ENCODE results near the gene TRPM5. TPM values are rescaled to one million over a fixed set of nuclear protein-coding genes. Genes with fewer than 3 reads are reported as not detected.

The TRPM5 gene
- total RNA-seq, 1 experiment from 2014 or later, result not detected

DNA sequence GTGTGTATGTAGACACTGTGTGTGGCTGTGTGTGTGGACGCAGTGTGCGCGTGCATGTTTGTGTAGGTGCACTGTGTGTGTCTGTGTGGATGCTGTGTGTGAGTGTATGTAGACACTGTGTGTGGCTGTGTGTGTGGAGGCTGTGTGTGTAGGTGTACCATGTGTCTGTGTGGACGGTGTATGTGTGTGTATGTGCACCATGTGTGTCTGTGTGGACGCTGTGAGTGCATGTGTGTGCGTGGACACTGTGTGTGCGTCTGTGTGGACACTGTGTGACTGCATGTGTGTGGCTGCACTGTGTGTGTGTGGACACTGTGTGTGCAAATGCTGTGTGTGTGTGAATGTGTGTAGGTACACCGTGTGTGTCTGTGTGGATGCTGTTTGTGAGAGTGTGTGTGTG lies 10.3 kb downstream of the TRPM5 start:
- H3K9me3 Mint-ChIP-seq (ENCODE audit: low read depth, unreplicated experiment), result no peaks in the 10 kb centered on the region
- BruUV-seq (replicated peaks), result no TSS peak
- CTCF ChIA-PET, result no interaction called here
- no peak overlapping the region for H3K27ac Mint-ChIP-seq (ENCODE audit: unreplicated experiment)
- DNase-seq, result no peak
- H3K36me3 Mint-ChIP-seq (ENCODE audit: insufficient read depth, unreplicated experiment), result no peaks in the 10 kb centered on the region
- no peak overlapping the region for H3K4me3 Mint-ChIP-seq (ENCODE audit: low read depth, unreplicated experiment)
- intact Hi-C loops (cut with micrococcal nuclease; ENCODE audit: unreplicated experiment), result loop anchor here (10.0 kb wide), 1 partner anchor 451 kb away; the partner anchor contains the start of gene CDKN1C
- peaks cover 15% of the 10 kb centered on the region for H3K27me3 Mint-ChIP-seq (ENCODE audit: unreplicated experiment)
- no peaks in the 10 kb centered on the region for H3K4me1 Mint-ChIP-seq (ENCODE audit: low read depth, unreplicated experiment)
- TF ChIP-seq, protein P1, sequence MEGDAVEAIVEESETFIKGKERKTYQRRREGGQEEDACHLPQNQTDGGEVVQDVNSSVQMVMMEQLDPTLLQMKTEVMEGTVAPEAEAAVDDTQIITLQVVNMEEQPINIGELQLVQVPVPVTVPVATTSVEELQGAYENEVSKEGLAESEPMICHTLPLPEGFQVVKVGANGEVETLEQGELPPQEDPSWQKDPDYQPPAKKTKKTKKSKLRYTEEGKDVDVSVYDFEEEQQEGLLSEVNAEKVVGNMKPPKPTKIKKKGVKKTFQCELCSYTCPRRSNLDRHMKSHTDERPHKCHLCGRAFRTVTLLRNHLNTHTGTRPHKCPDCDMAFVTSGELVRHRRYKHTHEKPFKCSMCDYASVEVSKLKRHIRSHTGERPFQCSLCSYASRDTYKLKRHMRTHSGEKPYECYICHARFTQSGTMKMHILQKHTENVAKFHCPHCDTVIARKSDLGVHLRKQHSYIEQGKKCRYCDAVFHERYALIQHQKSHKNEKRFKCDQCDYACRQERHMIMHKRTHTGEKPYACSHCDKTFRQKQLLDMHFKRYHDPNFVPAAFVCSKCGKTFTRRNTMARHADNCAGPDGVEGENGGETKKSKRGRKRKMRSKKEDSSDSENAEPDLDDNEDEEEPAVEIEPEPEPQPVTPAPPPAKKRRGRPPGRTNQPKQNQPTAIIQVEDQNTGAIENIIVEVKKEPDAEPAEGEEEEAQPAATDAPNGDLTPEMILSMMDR (IDR thresholded peaks at IDR 0.05; ENCODE audit: unreplicated experiment), result no peak

DNA sequence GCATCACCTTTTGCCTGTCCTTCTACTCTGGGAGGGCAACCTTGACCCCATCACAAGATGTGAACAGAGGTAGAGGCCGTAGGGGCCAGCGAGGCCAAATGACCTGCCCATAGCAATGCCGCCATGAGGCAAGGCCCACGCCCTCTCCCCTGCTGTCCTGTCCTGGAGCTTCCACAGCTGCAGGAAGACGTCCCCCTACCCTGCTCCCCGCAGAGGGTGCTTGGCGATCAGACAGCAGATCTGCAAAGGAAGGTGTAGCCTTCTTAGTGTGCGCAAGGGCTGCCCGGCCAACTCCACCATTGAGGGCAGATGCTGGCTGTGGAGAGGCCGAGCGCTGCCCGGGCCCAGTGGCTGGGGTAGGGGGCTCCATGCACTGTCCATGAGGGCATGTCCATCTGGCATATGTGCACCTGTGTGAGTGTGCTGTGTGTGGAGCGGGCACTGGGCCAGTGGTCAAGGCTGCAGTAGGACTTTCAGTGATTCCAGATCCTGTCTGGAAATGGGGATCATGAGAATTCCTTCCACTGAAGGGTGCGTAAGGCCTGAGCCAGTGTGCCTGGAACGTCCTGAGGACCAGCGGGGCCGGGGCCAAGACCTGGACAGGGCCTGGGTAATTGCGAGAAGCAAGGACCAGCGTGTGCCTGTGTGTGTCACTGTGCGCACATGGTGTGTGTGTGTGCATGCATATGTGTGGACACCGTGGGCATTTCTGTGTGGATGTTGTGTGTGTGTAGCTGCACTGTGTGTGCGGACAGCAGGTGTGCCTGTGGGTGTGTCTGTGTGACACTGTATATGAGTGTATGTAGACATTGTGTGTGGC lies 11.0 kb downstream of the TRPM5 start:
- BruUV-seq (replicated peaks), result no TSS peak
- H3K36me3 Mint-ChIP-seq (ENCODE audit: insufficient read depth, unreplicated experiment), result no peaks in the 10 kb centered on the region
- TF ChIP-seq, protein P1 (IDR thresholded peaks at IDR 0.05; ENCODE audit: unreplicated experiment), result no peak

DNA sequence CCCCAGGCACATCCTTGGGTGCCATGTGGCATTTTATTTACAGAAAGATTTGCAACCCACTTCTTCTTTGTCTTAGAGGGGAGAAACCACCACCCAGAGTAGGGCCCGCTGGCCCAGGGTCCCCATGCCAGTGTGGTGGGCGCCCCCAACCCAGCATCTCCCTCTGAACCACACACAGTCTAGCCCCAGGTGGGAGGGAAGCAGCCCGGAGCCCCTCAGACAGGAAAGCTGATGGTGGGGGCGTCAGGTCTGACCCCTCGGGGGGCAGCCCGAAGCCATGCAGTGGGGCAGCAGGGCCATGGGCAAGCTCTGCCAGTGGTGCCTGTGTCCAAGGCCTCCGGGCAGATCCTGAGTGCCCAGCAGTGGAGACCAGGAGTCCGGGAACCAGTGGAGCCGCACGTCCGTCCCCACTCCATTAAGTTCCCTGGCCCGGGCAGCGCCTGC lies 11.7 kb downstream of the TRPM5 start:
- Mint-ChIP-seq H3K4me1 (ENCODE audit: low read depth, unreplicated experiment) (no peaks in the 10 kb centered on the region), H3K27ac (ENCODE audit: unreplicated experiment) (no peak overlapping the region), H3K4me3 (ENCODE audit: low read depth, unreplicated experiment) (no peak overlapping the region), H3K27me3 (ENCODE audit: unreplicated experiment) (peaks cover 5% of the 10 kb centered on the region), H3K36me3 (ENCODE audit: insufficient read depth, unreplicated experiment) (no peaks in the 10 kb centered on the region), H3K9me3 (ENCODE audit: low read depth, unreplicated experiment) (no peaks in the 10 kb centered on the region)
- no peak for DNase-seq
- CTCF ChIA-PET, result no interaction called here
- intact Hi-C loops (cut with micrococcal nuclease; ENCODE audit: unreplicated experiment), result loop anchor here (10.0 kb wide), 1 partner anchor 452 kb away; the partner anchor contains the start of gene CDKN1C
- TF ChIP-seq, protein P1 (IDR thresholded peaks at IDR 0.05; ENCODE audit: unreplicated experiment), result no peak
- BruUV-seq (replicated peaks), result no TSS peak

More for the DNA sequence above, 11.0 kb downstream of the TRPM5 start:
- Mint-ChIP-seq H3K27me3 (ENCODE audit: unreplicated experiment) (peaks cover 8% of the 10 kb centered on the region), H3K9me3 (ENCODE audit: low read depth, unreplicated experiment) (no peaks in the 10 kb centered on the region), H3K4me3 (ENCODE audit: low read depth, unreplicated experiment) (no peak overlapping the region), H3K27ac (ENCODE audit: unreplicated experiment) (no peak overlapping the region), H3K4me1 (ENCODE audit: low read depth, unreplicated experiment) (no peaks in the 10 kb centered on the region)
- CTCF ChIA-PET, result interaction anchor here (0.6 kb wide), 1 partner anchor 439 kb away, joined by 3 read pairs; no protein-coding TSS in a partner anchor
- no peak for DNase-seq
- intact Hi-C loops (cut with micrococcal nuclease; ENCODE audit: unreplicated experiment), result loop anchor here (10.0 kb wide), 1 partner anchor 451 kb away; the partner anchor contains the start of gene CDKN1C

DNA sequence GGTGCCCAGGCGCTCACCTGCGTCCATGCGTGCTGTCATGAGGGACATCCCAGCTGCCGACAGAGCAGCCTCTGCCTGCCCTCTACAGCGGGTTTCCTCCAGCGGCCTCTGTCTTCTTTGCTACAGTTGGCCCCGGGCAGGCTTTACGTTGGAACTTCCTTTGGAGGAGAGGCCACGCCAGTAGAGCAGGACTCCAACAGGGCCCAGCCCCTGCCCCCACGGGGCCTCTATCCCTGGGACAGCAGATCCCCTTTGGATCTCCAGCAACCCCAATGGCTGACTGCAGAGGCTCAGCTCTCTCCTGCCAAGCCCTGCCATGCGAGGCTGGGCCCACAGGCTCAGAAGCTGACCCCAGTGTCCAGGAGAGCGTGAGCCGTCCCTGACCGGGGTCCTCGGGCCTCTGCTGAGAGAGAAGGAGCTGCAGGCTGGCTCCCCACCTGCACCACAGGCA lies 12.1 kb downstream of the TRPM5 start:
- CTCF ChIA-PET, result no interaction called here
- Mint-ChIP-seq H3K4me3 (ENCODE audit: low read depth, unreplicated experiment) (no peak overlapping the region), H3K4me1 (ENCODE audit: low read depth, unreplicated experiment) (no peaks in the 10 kb centered on the region), H3K36me3 (ENCODE audit: insufficient read depth, unreplicated experiment) (no peaks in the 10 kb centered on the region), H3K9me3 (ENCODE audit: low read depth, unreplicated experiment) (no peaks in the 10 kb centered on the region), H3K27me3 (ENCODE audit: unreplicated experiment) (peaks cover 8% of the 10 kb centered on the region), H3K27ac (ENCODE audit: unreplicated experiment) (no peak overlapping the region)
- intact Hi-C loops (cut with micrococcal nuclease; ENCODE audit: unreplicated experiment), result loop anchor here (10.0 kb wide), 1 partner anchor 453 kb away; the partner anchor contains the start of gene CDKN1C
- no peak for DNase-seq
- TF ChIP-seq, protein P1 (IDR thresholded peaks at IDR 0.05; ENCODE audit: unreplicated experiment), result no peak
- no TSS peak for BruUV-seq (replicated peaks)

All from Calu3 (cell line).